K562 (cell line): ENCODE measurements around the gene CHPF2. TPM values are rescaled to one million over a fixed set of nuclear protein-coding genes. Genes with fewer than 3 reads are reported as not detected.

Source experiments
- EHMT2 ChIP-seq: fragments of 450-650 bp; IDR thresholded peaks from 2 replicates; pipeline ENCODE4 v1.6.1; 2018; ENCODE audit warnings: antibody characterized with exemption
- ELF2 ChIP-seq: fragments of 250-450 bp; sonication (Bioruptor Pico); IDR thresholded peaks from 2 replicates; pipeline ENCODE4 v1.5.0; 2021; ENCODE audit warnings: mild to moderate bottlenecking
- FOXA1 ChIP-seq: fragments of 450-650 bp; IDR thresholded peaks from 2 replicates; pipeline ENCODE4 v1.6.1; 2016; ENCODE audit warnings: mild to moderate bottlenecking, borderline replicate concordance
- GABPB1 ChIP-seq: sonication (generic); formaldehyde crosslinking; IDR thresholded peaks from 2 replicates; pipeline ENCODE4 v1.8.0; 2022; ENCODE audit warnings: mild to moderate bottlenecking, missing genetic modification reagents
- HDAC1 ChIP-seq, 2 experiments: fragments of 450-650 bp; IDR thresholded peaks; 2 replicates each; pipeline ENCODE4 v1.6.1; 2016 to 2017; ENCODE audit warnings: inconsistent platforms in 1 of 2, mild to moderate bottlenecking in 1 of 2, moderate library complexity in 1 of 2
- IRF2 ChIP-seq: sonication (generic); formaldehyde crosslinking; IDR thresholded peaks from 2 replicates; pipeline ENCODE4 v1.8.1; 2022; ENCODE audit warnings: mild to moderate bottlenecking, missing genetic modification reagents
- JUN ChIP-seq, 2 experiments: sonication (generic) in 1 of 2; formaldehyde crosslinking in 1 of 2; IDR thresholded peaks; 2 replicates each; pipeline versions ENCODE4 v1.6.1 to v1.8.0; 2012 to 2022; ENCODE audit warnings: borderline replicate concordance in 2 of 2, mild to moderate bottlenecking in 2 of 2, improper control_type of control experiment in 1 of 2, low read depth in 1 of 2, low read length in 1 of 2, missing genetic modification reagents in 1 of 2
- KAT2B ChIP-seq: IDR thresholded peaks from one replicate; pipeline ENCODE4 v1.6.1; 2012; ENCODE audit warnings: low read depth, mild to moderate bottlenecking, control low read depth, inconsistent platforms, low read length, moderate library complexity
- MAFG ChIP-seq: fragments of 450-650 bp; conservative IDR thresholded peaks from 2 replicates; pipeline ENCODE4 v1.6.1; 2016; ENCODE audit warnings: missing genetic modification characterization, missing compliant biosample characterization
- MCM3 ChIP-seq: fragments of 450-650 bp; IDR thresholded peaks from 2 replicates; pipeline ENCODE4 v1.6.1; 2016
- MCM5 ChIP-seq: fragments of 450-650 bp; IDR thresholded peaks from 2 replicates; pipeline ENCODE4 v1.6.1; 2016; ENCODE audit warnings: low read depth
- NELFE ChIP-seq: IDR thresholded peaks from 2 replicates; pipeline ENCODE4 v1.6.1; 2011; ENCODE audit warnings: mild to moderate bottlenecking; ENCODE audit not compliant: insufficient read depth, insufficient read length
- NR1H2 ChIP-seq: sonication (generic); formaldehyde crosslinking; IDR thresholded peaks from 2 replicates; pipeline ENCODE4 v1.4.0; 2020; ENCODE audit warnings: mild to moderate bottlenecking, missing genetic modification reagents
- NR2F6 ChIP-seq: fragments of 450-650 bp; formaldehyde crosslinking; IDR thresholded peaks from 2 replicates; pipeline ENCODE4 v1.4.0; 2020; ENCODE audit warnings: mild to moderate bottlenecking
- PCBP1 ChIP-seq: fragments of 200-400 bp; formaldehyde crosslinking; IDR thresholded peaks from 2 replicates; pipeline ENCODE4 v1.6.1; 2018; ENCODE audit warnings: mild to moderate bottlenecking, low read depth, low read length; ENCODE audit not compliant: poor library complexity, severe bottlenecking
- PHB ChIP-seq: fragments of 250-450 bp; sonication (Bioruptor Pico); IDR thresholded peaks from 2 replicates; pipeline ENCODE4 v1.5.0; 2021
- PRMT5 ChIP-seq: sonication (generic); formaldehyde crosslinking; IDR thresholded peaks from 2 replicates; pipeline ENCODE4 v1.5.0; 2020; ENCODE audit warnings: missing genetic modification reagents
- SRSF1 ChIP-seq: fragments of 200-400 bp; formaldehyde crosslinking; IDR thresholded peaks from 2 replicates; pipeline ENCODE4 v1.6.1; 2017; ENCODE audit warnings: mild to moderate bottlenecking, low read depth, low read length, moderate library complexity
- TAF15 ChIP-seq: fragments of 200-400 bp; formaldehyde crosslinking; IDR thresholded peaks from 2 replicates; pipeline ENCODE4 v1.6.1; 2017; ENCODE audit warnings: mild to moderate bottlenecking, low read depth, low read length, moderate library complexity
- ZNF212 ChIP-seq: fragments of 450-650 bp; formaldehyde crosslinking; IDR thresholded peaks from 2 replicates; pipeline ENCODE4 v1.4.0; 2020; ENCODE audit warnings: mild to moderate bottlenecking
- ZNF444 ChIP-seq: fragments of 250-450 bp; sonication (Bioruptor Pico); IDR thresholded peaks from 2 replicates; pipeline ENCODE4 v1.4.0; 2020; ENCODE audit warnings: mild to moderate bottlenecking, moderate library complexity
- polyA plus RNA-seq, 8 experiments: library from polyadenylated mRNA; depleted of rRNA in 4 of 8; stranded (reverse) in 5 of 8; unstranded in 3 of 8; fragments of >200 nt; fragmentation: Nextera tagmentation in 2 of 8; fragmentation: Illumina TruSeq in 1 of 8; extraction: Ambion mirVana in 2 of 8; extraction: Trizol in 1 of 8; gene quantifications; 2 replicates each; pipeline versions ENCODE4 v1.2.1 to v1.2.3, GENCODE V29; 2011 to 2014; ENCODE audit warnings: inconsistent platforms in 1 of 8, missing spikeins in 1 of 8
- total RNA-seq, 7 experiments: library from RNA; depleted of rRNA in 6 of 7; stranded (reverse); fragments of >200 nt in 6 of 7; fragmentation: Illumina TruSeq in 2 of 7; extraction: Trizol in 2 of 7; gene quantifications; 2 replicates each; pipeline versions ENCODE4 v1.2.1 to v1.2.3, GENCODE V29; 2011 to 2021; ENCODE audit warnings: low replicate concordance in 1 of 7
- TF ChIP-seq, protein P1 (sequence below): fragments of 250-450 bp; sonication (Bioruptor Pico); IDR thresholded peaks from 2 replicates; pipeline ENCODE4 v1.5.0; 2022; ENCODE audit warnings: mild to moderate bottlenecking
- TF ChIP-seq, protein P2 (sequence below): fragments of 200-800 bp; sonication (Bioruptor generic); IDR thresholded peaks from 2 replicates; pipeline ENCODE4 v1.6.1; 2016; ENCODE audit warnings: missing genetic modification characterization, missing compliant biosample characterization

CHPF2 gene
- total and polyA plus RNA-seq, 9 of the 15 experiments (the other 6 are each of a cell fraction or from before 2014, with no cell fraction given): 0.08 to 32.8 (median 10.5) TPM

DNA sequence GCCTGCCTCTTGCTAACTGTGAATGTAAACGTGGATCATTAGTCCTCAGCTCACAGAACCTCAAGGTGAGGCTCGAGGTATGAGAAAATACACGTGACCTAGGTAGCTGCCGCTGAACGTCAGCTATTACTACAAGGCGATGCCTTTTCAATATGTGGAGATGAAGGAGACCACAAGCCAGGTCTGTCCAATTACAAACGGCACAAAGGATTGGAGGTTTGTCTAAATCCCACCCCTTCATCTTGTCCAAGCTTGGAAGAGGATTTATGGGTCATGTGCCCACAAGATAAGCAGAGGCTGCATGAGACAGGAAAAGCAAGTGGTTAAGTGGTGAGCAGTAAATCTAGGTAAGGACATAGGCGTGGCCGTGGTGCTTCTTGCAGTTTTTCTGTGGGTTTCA, 25.4 kb upstream of the CHPF2 start (continued):
- TF ChIP-seq, protein P1, sequence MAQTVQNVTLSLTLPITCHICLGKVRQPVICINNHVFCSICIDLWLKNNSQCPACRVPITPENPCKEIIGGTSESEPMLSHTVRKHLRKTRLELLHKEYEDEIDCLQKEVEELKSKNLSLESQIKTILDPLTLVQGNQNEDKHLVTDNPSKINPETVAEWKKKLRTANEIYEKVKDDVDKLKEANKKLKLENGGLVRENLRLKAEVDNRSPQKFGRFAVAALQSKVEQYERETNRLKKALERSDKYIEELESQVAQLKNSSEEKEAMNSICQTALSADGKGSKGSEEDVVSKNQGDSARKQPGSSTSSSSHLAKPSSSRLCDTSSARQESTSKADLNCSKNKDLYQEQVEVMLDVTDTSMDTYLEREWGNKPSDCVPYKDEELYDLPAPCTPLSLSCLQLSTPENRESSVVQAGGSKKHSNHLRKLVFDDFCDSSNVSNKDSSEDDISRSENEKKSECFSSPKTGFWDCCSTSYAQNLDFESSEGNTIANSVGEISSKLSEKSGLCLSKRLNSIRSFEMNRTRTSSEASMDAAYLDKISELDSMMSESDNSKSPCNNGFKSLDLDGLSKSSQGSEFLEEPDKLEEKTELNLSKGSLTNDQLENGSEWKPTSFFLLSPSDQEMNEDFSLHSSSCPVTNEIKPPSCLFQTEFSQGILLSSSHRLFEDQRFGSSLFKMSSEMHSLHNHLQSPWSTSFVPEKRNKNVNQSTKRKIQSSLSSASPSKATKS: no peak
- TF ChIP-seq TAF15 (no peak), IRF2 (CRISPR knock-in tag) (no peak), MAFG (tag) (0 out of 2 replicates have a peak, but pooled peaks have one; percentile 35), NELFE (no peak), PHB (CRISPR knock-in tag) (no peak), KAT2B (no peak), ELF2 (0 out of 2 replicates have a peak, but pooled peaks have one; percentile 0), FOXA1 (no peak), MCM3 (no peak), PCBP1 (no peak), MCM5 (no peak), NR2F6 (CRISPR knock-in tag) (no peak), NR1H2 (no peak), ZNF212 (CRISPR knock-in tag) (no peak), HDAC1 (IDR thresholded peaks at IDR 0.05) (peak in 1 of 2 experiments; percentile 89; a peak in 2 of 4 replicates), SRSF1 (no peak), ZNF444 (CRISPR knock-in tag) (no peak), EHMT2 (no peak), PRMT5 (CRISPR knock-in tag) (no peak), JUN (IDR thresholded peaks at IDR 0.05; ENCODE audit: borderline replicate concordance, low read depth, low read length) (no peak), JUN (CRISPR knock-in tag; IDR thresholded peaks at IDR 0.05; ENCODE audit: borderline replicate concordance) (no peak), GABPB1 (CRISPR knock-in tag) (no peak)
- TF ChIP-seq, protein P2, sequence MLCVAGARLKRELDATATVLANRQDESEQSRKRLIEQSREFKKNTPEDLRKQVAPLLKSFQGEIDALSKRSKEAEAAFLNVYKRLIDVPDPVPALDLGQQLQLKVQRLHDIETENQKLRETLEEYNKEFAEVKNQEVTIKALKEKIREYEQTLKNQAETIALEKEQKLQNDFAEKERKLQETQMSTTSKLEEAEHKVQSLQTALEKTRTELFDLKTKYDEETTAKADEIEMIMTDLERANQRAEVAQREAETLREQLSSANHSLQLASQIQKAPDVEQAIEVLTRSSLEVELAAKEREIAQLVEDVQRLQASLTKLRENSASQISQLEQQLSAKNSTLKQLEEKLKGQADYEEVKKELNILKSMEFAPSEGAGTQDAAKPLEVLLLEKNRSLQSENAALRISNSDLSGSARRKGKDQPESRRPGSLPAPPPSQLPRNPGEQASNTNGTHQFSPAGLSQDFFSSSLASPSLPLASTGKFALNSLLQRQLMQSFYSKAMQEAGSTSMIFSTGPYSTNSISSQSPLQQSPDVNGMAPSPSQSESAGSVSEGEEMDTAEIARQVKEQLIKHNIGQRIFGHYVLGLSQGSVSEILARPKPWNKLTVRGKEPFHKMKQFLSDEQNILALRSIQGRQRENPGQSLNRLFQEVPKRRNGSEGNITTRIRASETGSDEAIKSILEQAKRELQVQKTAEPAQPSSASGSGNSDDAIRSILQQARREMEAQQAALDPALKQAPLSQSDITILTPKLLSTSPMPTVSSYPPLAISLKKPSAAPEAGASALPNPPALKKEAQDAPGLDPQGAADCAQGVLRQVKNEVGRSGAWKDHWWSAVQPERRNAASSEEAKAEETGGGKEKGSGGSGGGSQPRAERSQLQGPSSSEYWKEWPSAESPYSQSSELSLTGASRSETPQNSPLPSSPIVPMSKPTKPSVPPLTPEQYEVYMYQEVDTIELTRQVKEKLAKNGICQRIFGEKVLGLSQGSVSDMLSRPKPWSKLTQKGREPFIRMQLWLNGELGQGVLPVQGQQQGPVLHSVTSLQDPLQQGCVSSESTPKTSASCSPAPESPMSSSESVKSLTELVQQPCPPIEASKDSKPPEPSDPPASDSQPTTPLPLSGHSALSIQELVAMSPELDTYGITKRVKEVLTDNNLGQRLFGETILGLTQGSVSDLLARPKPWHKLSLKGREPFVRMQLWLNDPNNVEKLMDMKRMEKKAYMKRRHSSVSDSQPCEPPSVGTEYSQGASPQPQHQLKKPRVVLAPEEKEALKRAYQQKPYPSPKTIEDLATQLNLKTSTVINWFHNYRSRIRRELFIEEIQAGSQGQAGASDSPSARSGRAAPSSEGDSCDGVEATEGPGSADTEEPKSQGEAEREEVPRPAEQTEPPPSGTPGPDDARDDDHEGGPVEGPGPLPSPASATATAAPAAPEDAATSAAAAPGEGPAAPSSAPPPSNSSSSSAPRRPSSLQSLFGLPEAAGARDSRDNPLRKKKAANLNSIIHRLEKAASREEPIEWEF (CRISPR knock-in tag): no peak
